ENCODE data around the gene EXO1.

- TF ChIP-seq, protein P1, sequence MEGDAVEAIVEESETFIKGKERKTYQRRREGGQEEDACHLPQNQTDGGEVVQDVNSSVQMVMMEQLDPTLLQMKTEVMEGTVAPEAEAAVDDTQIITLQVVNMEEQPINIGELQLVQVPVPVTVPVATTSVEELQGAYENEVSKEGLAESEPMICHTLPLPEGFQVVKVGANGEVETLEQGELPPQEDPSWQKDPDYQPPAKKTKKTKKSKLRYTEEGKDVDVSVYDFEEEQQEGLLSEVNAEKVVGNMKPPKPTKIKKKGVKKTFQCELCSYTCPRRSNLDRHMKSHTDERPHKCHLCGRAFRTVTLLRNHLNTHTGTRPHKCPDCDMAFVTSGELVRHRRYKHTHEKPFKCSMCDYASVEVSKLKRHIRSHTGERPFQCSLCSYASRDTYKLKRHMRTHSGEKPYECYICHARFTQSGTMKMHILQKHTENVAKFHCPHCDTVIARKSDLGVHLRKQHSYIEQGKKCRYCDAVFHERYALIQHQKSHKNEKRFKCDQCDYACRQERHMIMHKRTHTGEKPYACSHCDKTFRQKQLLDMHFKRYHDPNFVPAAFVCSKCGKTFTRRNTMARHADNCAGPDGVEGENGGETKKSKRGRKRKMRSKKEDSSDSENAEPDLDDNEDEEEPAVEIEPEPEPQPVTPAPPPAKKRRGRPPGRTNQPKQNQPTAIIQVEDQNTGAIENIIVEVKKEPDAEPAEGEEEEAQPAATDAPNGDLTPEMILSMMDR (IDR thresholded peaks at IDR 0.05 in 8 of 11, conservative IDR thresholded peaks at IDR 0.05 in 3 of 11): no peak
- no peak for TF ChIP-seq POLR2AphosphoS5 (IDR thresholded peaks at IDR 0.05)
Measured at GRCh38 chr1:241846862-241847539, 1.0 kb upstream of the EXO1 start.

All from spleen (tissue), 7 donors.